GM12892 (cell line): ENCODE results near the gene CNTN4.

Experiments
- POLR2A ChIP-seq: IDR thresholded peaks from 2 replicates; pipeline ENCODE4 v1.6.1; 2011; ENCODE audit warnings: low read depth, low read length, control low read depth
- TAF1 ChIP-seq: IDR thresholded peaks from 2 replicates; pipeline ENCODE4 v1.6.1; 2011; ENCODE audit warnings: low read depth, mild to moderate bottlenecking, control low read depth, low read length, borderline replicate concordance

GRCh38 chr3:2944628-2945027, 846.0 kb downstream of the CNTN4 start:
- TF ChIP-seq TAF1 (no peak), POLR2A (no peak)
